ENCODE results near the gene FBXL16.

DNA sequence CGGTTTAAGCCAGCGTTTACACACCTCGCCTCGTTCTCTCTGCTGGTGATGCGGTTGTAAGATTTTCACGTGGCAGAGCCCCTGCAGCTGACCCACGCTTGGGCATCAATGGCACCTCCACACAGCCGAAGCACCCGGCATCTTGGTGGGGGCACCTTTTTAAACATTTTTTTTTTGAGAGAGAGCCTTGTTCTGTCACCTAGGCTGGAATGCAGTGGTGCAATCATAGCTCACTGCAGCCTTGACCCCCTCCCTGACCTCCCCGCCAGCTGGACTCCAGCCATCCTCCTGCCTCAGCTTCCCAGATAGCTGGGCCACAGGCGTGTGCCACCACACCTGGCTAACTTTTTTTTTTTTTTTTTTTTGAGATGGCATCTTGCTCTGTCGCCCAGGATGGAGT lies 51.6 kb downstream of the FBXL16 start:
- no peak for TF ChIP-seq CTCF (IDR thresholded peaks at IDR 0.05; ENCODE audit: low read length)
- no peak for TF ChIP-seq EZH2 (IDR thresholded peaks at IDR 0.05; ENCODE audit: borderline replicate concordance, low read length)

Data from OCI-LY1 (cell line).